NCI-H187 treated with DMSO at 0.1 percent for 48 hours (cell line): ENCODE data around the gene ALDH3B2.

Experiments used
- DNase-seq: peaks from one replicate; lab custom pipeline; 2025; lab: John Stamatoyannopoulos, UW

ALDH3B2 gene

DNA sequence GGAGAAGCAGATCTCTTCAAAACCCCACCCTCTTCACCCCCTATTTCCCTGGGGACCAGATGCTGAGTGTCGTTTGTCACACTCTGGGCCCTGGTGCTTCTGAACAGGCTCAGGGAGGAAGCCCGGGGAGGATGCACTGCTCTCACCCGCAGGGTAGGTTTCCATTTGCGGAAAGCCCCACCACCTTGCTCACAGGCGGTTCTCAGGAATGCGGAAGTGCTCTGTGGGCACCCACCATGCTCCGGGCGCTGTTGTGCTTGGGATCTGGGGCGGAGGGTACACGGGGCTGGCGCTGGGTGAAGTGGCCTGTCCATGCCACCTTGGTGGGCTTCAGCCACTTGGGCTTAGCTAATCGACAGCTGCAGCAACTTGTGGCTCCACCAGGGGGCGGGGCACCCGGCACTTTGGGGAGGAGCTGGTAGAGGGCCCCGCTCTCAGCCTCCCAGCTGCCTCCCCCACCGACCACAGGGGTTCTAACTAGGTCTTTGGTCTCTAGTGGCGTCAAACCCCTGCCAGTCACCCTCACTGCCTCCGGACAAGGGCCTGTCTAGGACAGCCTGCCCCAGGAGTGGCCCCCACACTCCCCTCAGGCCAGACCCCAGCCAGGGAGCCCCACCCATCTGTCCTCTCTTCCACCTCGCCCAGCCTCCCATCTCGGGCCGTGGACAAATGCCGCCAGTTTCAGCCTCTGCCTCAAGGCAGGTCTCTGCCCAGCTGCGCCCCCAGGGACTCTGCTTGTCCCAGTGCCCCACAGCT lies 60.3 kb downstream of the ALDH3B2 start:
- no peak for DNase-seq

DNA sequence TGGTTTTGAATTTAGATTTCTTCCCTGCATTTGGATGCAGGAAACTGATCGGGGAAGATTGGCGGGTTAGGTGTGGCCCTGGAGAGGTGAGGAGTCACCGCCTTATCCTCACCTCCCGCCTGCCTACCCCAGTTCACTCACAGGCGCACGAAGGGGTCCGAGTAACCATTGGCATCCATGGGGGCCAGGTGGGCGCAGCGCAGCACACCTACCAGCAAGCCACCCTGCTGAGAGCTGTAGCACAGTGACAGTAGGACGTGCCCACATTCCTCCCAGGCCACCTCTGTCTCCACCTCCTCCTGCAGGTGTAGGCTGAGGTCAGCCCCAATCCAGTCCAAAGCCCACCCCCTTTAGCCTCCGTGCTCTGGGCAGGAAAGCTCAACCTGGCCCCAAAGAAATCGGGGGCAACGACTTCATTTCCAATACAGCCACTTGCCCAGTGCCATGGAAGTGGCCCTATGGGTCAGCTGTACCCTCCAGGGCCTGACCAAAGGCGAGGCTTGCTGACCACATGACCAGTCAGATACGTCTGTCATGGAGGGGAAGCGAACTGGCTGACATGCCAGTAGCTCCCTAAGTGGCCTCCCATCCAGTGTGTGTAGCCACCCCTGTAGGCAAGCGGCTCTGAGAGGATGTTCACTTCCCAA lies 61.0 kb downstream of the ALDH3B2 start:
- no peak for DNase-seq

DNA sequence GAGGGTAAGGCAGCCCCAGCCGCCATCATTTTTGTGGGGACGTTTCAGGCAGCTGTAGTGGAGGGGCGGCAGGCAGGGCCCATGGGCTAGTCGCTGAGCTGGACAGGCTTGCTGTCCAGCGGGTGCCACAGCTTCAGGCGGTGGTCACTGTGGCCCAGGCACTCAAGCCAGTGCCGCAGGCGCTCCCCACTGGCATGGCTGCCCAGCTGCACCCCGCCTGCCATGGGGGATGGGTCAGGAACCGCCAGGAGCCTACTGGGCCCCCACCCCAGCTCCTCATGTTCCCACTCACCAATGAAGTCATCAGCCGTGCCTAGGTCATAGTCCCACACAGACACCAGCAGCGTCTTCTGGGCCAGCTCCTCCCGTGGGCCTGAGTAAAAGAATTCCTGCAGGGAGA lies 61.7 kb downstream of the ALDH3B2 start:
- no peak for DNase-seq
